Activated B cell treated with CpG ODN at 0.5 μM for 24 hours (primary cell): ENCODE results near the gene DLG1. TPM values are rescaled to one million over a fixed set of nuclear protein-coding genes. Genes with fewer than 3 reads are reported as not detected.

Source experiments
- ATAC-seq: fragments of 200-7000 bp; cut with Tn5 transposase; one replicate; pipeline ENCODE4 v1.10.0; 2021; ENCODE audit warnings: low read depth, mild to moderate bottlenecking, moderate library complexity
- CTCF ChIA-PET: fragments of 350-600 bp; sonication (Branson Sonifier 250); formaldehyde crosslinking; loops from one replicate; lab custom pipeline; 2021; ENCODE audit warnings: antibody characterized with exemption; lab: Charles Lee
- POLR2A ChIA-PET: fragments of 350-600 bp; sonication (Branson Sonifier 250); formaldehyde crosslinking; loops from one replicate; lab custom pipeline; 2021; ENCODE audit warnings: antibody characterized with exemption; lab: Charles Lee
- DNase-seq: peaks from one replicate; pipeline ENCODE4 v3.0.0; 2022
- H3K27ac Mint-ChIP-seq: one replicate; pipeline ENCODE4 v1.8.0; 2020; ENCODE audit warnings: mixed read lengths
- H3K27me3 Mint-ChIP-seq: one replicate; pipeline ENCODE4 v1.8.0; 2021; ENCODE audit warnings: mixed read lengths
- H3K36me3 Mint-ChIP-seq: one replicate; pipeline ENCODE4 v1.8.0; 2021; ENCODE audit warnings: low read depth, mixed read lengths
- H3K4me1 Mint-ChIP-seq: one replicate; pipeline ENCODE4 v1.8.0; 2021; ENCODE audit warnings: mixed read lengths
- H3K4me3 Mint-ChIP-seq: one replicate; pipeline ENCODE4 v1.8.0; 2020; ENCODE audit warnings: mild to moderate bottlenecking, mixed read lengths
- H3K9me3 Mint-ChIP-seq: one replicate; pipeline ENCODE4 v1.8.0; 2020; ENCODE audit warnings: mixed read lengths
- intact Hi-C: fragments of 100-400 bp; cut with micrococcal nuclease; formaldehyde crosslinking; loops from one replicate; pipeline ENCODE4 v1.15.1; 2024
- total RNA-seq: library from RNA; stranded (reverse); gene quantifications from 2 replicates; pipeline ENCODE4 v1.2.3, GENCODE V29; 2022
- TF ChIP-seq, protein P1 (sequence below): fragments of 200-600 bp; IDR thresholded peaks from one replicate; pipeline ENCODE4 v1.8.0; 2022; ENCODE audit warnings: antibody characterized with exemption, mild to moderate bottlenecking

DLG1 gene
- total RNA-seq, 1 donor from 2014 or later, result 102 TPM

DNA sequence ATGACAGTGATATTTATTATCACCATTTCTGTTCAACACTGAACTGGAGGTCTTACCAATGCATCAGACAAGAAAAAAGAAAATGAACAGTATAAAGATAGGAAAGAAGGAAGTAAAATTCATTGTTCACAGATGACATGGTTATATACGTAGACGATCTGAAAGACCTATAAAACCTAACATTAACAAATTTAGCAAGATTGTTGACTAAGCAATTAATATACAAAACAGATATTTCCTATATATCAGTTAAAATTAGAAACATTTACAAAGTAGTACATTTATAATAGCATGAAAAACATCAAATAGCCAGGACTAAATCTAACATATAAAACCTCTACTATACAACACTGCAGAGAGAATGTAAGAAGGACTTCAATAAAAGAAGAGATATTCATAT is 176.0 kb downstream of the DLG1 start:
- Mint-ChIP-seq H3K27ac (no peak overlapping the region), H3K9me3 (no peaks in the 10 kb centered on the region), H3K4me3 (no peak overlapping the region), H3K27me3 (no peaks in the 10 kb centered on the region), H3K36me3 (peaks cover 38% of the 10 kb centered on the region), H3K4me1 (no peaks in the 10 kb centered on the region)
- TF ChIP-seq, protein P1, sequence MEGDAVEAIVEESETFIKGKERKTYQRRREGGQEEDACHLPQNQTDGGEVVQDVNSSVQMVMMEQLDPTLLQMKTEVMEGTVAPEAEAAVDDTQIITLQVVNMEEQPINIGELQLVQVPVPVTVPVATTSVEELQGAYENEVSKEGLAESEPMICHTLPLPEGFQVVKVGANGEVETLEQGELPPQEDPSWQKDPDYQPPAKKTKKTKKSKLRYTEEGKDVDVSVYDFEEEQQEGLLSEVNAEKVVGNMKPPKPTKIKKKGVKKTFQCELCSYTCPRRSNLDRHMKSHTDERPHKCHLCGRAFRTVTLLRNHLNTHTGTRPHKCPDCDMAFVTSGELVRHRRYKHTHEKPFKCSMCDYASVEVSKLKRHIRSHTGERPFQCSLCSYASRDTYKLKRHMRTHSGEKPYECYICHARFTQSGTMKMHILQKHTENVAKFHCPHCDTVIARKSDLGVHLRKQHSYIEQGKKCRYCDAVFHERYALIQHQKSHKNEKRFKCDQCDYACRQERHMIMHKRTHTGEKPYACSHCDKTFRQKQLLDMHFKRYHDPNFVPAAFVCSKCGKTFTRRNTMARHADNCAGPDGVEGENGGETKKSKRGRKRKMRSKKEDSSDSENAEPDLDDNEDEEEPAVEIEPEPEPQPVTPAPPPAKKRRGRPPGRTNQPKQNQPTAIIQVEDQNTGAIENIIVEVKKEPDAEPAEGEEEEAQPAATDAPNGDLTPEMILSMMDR, result no peak
- DNase-seq (no peak), ATAC-seq (no peak)
- POLR2A ChIA-PET, result interaction anchor here (0.7 kb wide), 1 partner anchor 132 kb away, joined by 3 read pairs; no protein-coding TSS in a partner anchor
- intact Hi-C loops, result no loop called here
- CTCF ChIA-PET, result no interaction called here

DNA sequence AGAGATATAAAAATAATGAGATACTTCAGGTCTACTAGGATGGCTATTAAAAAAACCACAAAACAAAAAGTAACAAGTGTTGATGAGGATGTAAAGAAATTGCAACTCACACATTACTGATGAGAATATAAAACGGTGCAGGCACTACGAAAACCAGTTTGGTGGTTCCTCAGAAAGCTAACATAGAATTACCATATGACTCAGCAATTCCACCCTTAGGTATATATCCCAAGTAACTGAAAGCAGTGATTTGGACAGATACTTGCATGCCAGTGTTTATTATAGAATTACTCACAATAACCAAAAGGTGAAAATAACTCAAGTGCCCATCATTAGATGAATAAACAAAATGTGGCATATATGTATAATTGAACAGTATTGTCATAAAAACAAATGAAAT is 181.3 kb downstream of the DLG1 start:
- Mint-ChIP-seq H3K27me3 (no peaks in the 10 kb centered on the region), H3K27ac (no peak overlapping the region), H3K4me3 (no peak overlapping the region), H3K9me3 (no peaks in the 10 kb centered on the region), H3K36me3 (peaks cover 47% of the 10 kb centered on the region), H3K4me1 (no peaks in the 10 kb centered on the region)
- DNase-seq (no peak), ATAC-seq (no peak)
- CTCF ChIA-PET, result no interaction called here
- POLR2A ChIA-PET, result no interaction called here
- TF ChIP-seq, protein P1, result no peak
- intact Hi-C loops, result no loop called here

DNA sequence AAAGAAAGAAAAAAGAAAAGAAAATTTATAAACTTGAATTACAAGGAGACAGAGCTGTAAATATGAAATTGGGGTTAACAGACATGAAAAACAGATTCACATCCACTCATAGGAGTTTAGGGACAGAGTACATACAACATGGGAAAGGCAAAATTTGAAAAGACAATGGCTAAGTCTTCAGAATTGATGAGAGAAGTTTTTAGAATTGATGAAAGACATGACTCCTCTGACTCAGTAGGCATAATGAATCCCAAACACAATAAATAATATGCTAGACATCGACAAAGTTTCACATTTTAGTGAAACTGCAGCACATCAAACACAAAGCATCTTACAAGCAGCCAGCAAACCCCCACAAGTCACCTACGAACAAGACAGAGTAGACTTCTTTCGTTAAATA is 184.4 kb downstream of the DLG1 start:
- DNase-seq (no peak), ATAC-seq (no peak)
- TF ChIP-seq, protein P1, result no peak
- no peak overlapping the region for H3K27ac Mint-ChIP-seq
- H3K4me1 Mint-ChIP-seq, result no peaks in the 10 kb centered on the region
- intact Hi-C loops, result no loop called here
- H3K27me3 Mint-ChIP-seq, result no peaks in the 10 kb centered on the region
- peaks cover 67% of the 10 kb centered on the region for H3K36me3 Mint-ChIP-seq
- ChIA-PET POLR2A (no interaction called here), CTCF (no interaction called here)
- no peaks in the 10 kb centered on the region for H3K9me3 Mint-ChIP-seq
- no peak overlapping the region for H3K4me3 Mint-ChIP-seq

DNA sequence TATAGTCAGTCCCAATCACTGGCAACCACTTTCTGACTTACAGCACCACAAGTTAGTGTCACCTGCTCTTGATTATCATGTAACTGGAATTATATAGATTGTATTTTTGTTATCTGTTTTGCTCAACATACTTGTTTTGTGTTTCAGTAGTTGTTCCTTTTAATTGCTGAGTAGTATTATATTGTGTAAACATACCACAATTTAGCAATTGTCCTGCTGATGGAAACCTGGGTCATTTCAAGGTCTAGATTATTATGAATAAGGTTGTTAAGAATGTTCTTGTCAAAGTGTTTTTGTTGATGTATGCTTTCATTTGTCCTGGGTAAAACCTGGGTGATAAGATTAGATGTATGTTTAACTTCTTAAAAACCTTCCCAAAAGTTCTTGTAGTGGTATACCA is 186.7 kb downstream of the DLG1 start:
- TF ChIP-seq, protein P1, result no peak
- intact Hi-C loops, result no loop called here
- Mint-ChIP-seq H3K4me1 (no peaks in the 10 kb centered on the region), H3K4me3 (no peak overlapping the region), H3K27me3 (no peaks in the 10 kb centered on the region), H3K27ac (no peak overlapping the region), H3K9me3 (no peaks in the 10 kb centered on the region), H3K36me3 (peaks cover 71% of the 10 kb centered on the region)
- ATAC-seq (no peak), DNase-seq (no peak)
- ChIA-PET CTCF (no interaction called here), POLR2A (no interaction called here)

DNA sequence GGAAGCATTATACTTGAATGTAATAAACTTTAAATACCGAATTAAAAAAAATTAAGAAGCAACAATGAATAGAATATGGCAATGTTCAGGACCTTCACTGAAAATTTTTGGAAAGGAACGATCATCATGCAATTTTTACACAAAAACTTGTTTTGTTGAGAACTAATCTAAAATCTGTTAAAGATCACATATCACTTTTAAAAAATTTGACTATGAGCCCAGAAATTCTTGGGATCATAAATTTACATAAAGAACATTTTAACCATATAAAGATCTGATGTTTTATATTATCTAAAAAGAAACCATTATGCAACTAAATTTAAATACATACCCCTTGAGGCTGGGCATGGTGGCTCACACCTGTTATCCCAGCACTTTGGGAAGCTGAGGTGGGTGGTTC is 192.6 kb downstream of the DLG1 start:
- intact Hi-C loops, result no loop called here
- Mint-ChIP-seq H3K4me1 (no peaks in the 10 kb centered on the region), H3K36me3 (peaks cover 59% of the 10 kb centered on the region), H3K27ac (no peak overlapping the region), H3K9me3 (no peaks in the 10 kb centered on the region), H3K4me3 (no peak overlapping the region), H3K27me3 (no peaks in the 10 kb centered on the region)
- CTCF ChIA-PET, result no interaction called here
- DNase-seq, result no peak
- POLR2A ChIA-PET, result no interaction called here
- TF ChIP-seq, protein P1, result no peak
- no peak for ATAC-seq
